Activated naive CD8-positive, alpha-beta T cell treated with anti-CD3 and anti-CD28 coated beads, Interleukin-2, amount 10 ng/mL, durations not matched to agents 7 days and 5 days (primary cell): ENCODE results near the gene NLRC5. TPM values are rescaled to one million over a fixed set of nuclear protein-coding genes. Genes with fewer than 3 reads are reported as not detected.

Experiments used
- ATAC-seq: fragments of 150-1000 bp; cut with Tn5 transposase; one replicate; pipeline ENCODE4 v1.10.0; 2021; ENCODE audit warnings: low read depth, moderate library complexity
- POLR2A ChIA-PET: fragments of 350-600 bp; sonication (Branson Sonifier 250); formaldehyde crosslinking; loops from one replicate; lab custom pipeline; 2021; ENCODE audit warnings: antibody characterized with exemption; lab: Charles Lee
- DNase-seq: peaks from one replicate; pipeline ENCODE4 v3.0.0; 2021
- H3K27ac Mint-ChIP-seq: one replicate; pipeline ENCODE4 v1.8.0; 2022; ENCODE audit warnings: mild to moderate bottlenecking, mixed read lengths
- H3K27me3 Mint-ChIP-seq: one replicate; pipeline ENCODE4 v1.8.0; 2022; ENCODE audit warnings: mild to moderate bottlenecking, moderate library complexity, mixed read lengths
- H3K36me3 Mint-ChIP-seq: one replicate; pipeline ENCODE4 v1.8.0; 2021; ENCODE audit warnings: mild to moderate bottlenecking, mixed read lengths
- H3K4me1 Mint-ChIP-seq: one replicate; pipeline ENCODE4 v1.8.0; 2021; ENCODE audit warnings: mixed read lengths
- H3K4me3 Mint-ChIP-seq: one replicate; pipeline ENCODE4 v1.8.0; 2022; ENCODE audit warnings: mild to moderate bottlenecking, moderate library complexity, mixed read lengths
- H3K9me3 Mint-ChIP-seq: one replicate; pipeline ENCODE4 v1.8.0; 2021; ENCODE audit warnings: mixed read lengths
- total RNA-seq, 2 experiments: library from RNA; stranded (reverse); gene quantifications; one replicate each; pipeline ENCODE4 v1.2.3, GENCODE V29; 2021

The NLRC5 gene
- total RNA-seq, 2 experiments from 2014 or later = 401 to 414 TPM

GRCh38 chr16:56948234-56948633, 41.1 kb upstream of the NLRC5 start:
- no peak for DNase-seq
- no peak overlapping the region for H3K27ac Mint-ChIP-seq
- no peaks in the 10 kb centered on the region for H3K9me3 Mint-ChIP-seq
- ATAC-seq = no peak
- POLR2A ChIA-PET = interaction anchor here (0.9 kb wide), 1 partner anchor 17 kb away, joined by 4 read pairs; no protein-coding TSS in a partner anchor
- no peaks in the 10 kb centered on the region for H3K27me3 Mint-ChIP-seq
- H3K4me3 Mint-ChIP-seq = no peak overlapping the region
- peaks cover 14% of the 10 kb centered on the region for H3K4me1 Mint-ChIP-seq
- H3K36me3 Mint-ChIP-seq = peaks cover 5% of the 10 kb centered on the region

GRCh38 chr16:56950051-56950450, 39.3 kb upstream of the NLRC5 start:
- H3K4me1 Mint-ChIP-seq = peaks cover 12% of the 10 kb centered on the region
- POLR2A ChIA-PET = interaction anchor here (0.8 kb wide), 1 partner anchor 18 kb away, joined by 3 read pairs; the partner anchor contains the start of gene HERPUD1
- ATAC-seq = no peak
- peaks cover 2% of the 10 kb centered on the region for H3K36me3 Mint-ChIP-seq
- DNase-seq = no peak
- H3K27ac Mint-ChIP-seq = peak overlapping the region; percentile 47
- no peaks in the 10 kb centered on the region for H3K9me3 Mint-ChIP-seq
- no peaks in the 10 kb centered on the region for H3K27me3 Mint-ChIP-seq
- H3K4me3 Mint-ChIP-seq = no peak overlapping the region

- Mint-ChIP-seq H3K4me1 (peaks cover 12% of the 10 kb centered on the region), H3K4me3 (no peak overlapping the region), H3K27ac (peak overlapping the region; percentile 47), H3K36me3 (no peaks in the 10 kb centered on the region), H3K9me3 (no peaks in the 10 kb centered on the region), H3K27me3 (no peaks in the 10 kb centered on the region)
- ATAC-seq = no peak
- no peak for DNase-seq
- POLR2A ChIA-PET = interaction anchor here (0.8 kb wide), 2 partner anchors 19 to 87 kb away, joined by 3 read pairs; partner anchors contain the start of gene HERPUD1
Observed at GRCh38 chr16:56950455-56950854, 38.9 kb upstream of the NLRC5 start.

GRCh38 chr16:56950881-56951771, 38.2 kb upstream of the NLRC5 start:
- peak; percentile 96 for ATAC-seq
- H3K36me3 Mint-ChIP-seq = no peaks in the 10 kb centered on the region
- H3K27ac Mint-ChIP-seq = peak overlapping the region; percentile 47
- DNase-seq = peak; percentile 74
- H3K4me3 Mint-ChIP-seq = no peak overlapping the region
- peaks cover 12% of the 10 kb centered on the region for H3K4me1 Mint-ChIP-seq
- POLR2A ChIA-PET = interaction anchor here (0.6 to 2.3 kb wide), 3 partner anchors 14 to 88 kb away, joined by 3 to 9 read pairs (median 3); partner anchors contain the start of gene HERPUD1
- no peaks in the 10 kb centered on the region for H3K27me3 Mint-ChIP-seq
- H3K9me3 Mint-ChIP-seq = no peaks in the 10 kb centered on the region

GRCh38 chr16:56953006-56953405, 36.4 kb upstream of the NLRC5 start:
- no peak overlapping the region for H3K27ac Mint-ChIP-seq
- POLR2A ChIA-PET = interaction anchor here (2.3 kb wide), 1 partner anchor 21 kb away, joined by 9 read pairs; the partner anchor contains the start of gene HERPUD1

GRCh38 chr16:56956076-56956475, 33.3 kb upstream of the NLRC5 start:
- H3K36me3 Mint-ChIP-seq = no peaks in the 10 kb centered on the region
- POLR2A ChIA-PET = no interaction called here
- no peak overlapping the region for H3K4me3 Mint-ChIP-seq
- ATAC-seq (no peak), DNase-seq (no peak)
- H3K9me3 Mint-ChIP-seq = no peaks in the 10 kb centered on the region
- H3K27me3 Mint-ChIP-seq = peaks cover 11% of the 10 kb centered on the region
- peaks cover 5% of the 10 kb centered on the region for H3K4me1 Mint-ChIP-seq
- H3K27ac Mint-ChIP-seq = no peak overlapping the region

More at GRCh38 chr16:56953006-56953405, 36.4 kb upstream of the NLRC5 start:
- Mint-ChIP-seq H3K27me3 (no peaks in the 10 kb centered on the region), H3K9me3 (no peaks in the 10 kb centered on the region), H3K4me3 (no peak overlapping the region), H3K36me3 (no peaks in the 10 kb centered on the region), H3K4me1 (peaks cover 12% of the 10 kb centered on the region)
- DNase-seq = no peak
- ATAC-seq = no peak

- no peak overlapping the region for H3K27ac Mint-ChIP-seq
- no peaks in the 10 kb centered on the region for H3K9me3 Mint-ChIP-seq
- H3K4me1 Mint-ChIP-seq = no peaks in the 10 kb centered on the region
- POLR2A ChIA-PET = no interaction called here
- peaks cover 11% of the 10 kb centered on the region for H3K27me3 Mint-ChIP-seq
- H3K4me3 Mint-ChIP-seq = no peak overlapping the region
- ATAC-seq = no peak
- no peak for DNase-seq
- no peaks in the 10 kb centered on the region for H3K36me3 Mint-ChIP-seq
Observed at GRCh38 chr16:56956756-56957155, 32.6 kb upstream of the NLRC5 start.

GRCh38 chr16:56960681-56961281, 28.6 kb upstream of the NLRC5 start:
- H3K27ac Mint-ChIP-seq = no peak overlapping the region
- no peak for DNase-seq
- H3K27me3 Mint-ChIP-seq = peaks cover 11% of the 10 kb centered on the region
- H3K9me3 Mint-ChIP-seq = no peaks in the 10 kb centered on the region
- peaks cover 16% of the 10 kb centered on the region for H3K4me1 Mint-ChIP-seq
- H3K36me3 Mint-ChIP-seq = no peaks in the 10 kb centered on the region
- H3K4me3 Mint-ChIP-seq = no peak overlapping the region
- ATAC-seq = no peak
- POLR2A ChIA-PET = no interaction called here

GRCh38 chr16:56961386-56961785, 28.0 kb upstream of the NLRC5 start:
- Mint-ChIP-seq H3K9me3 (no peaks in the 10 kb centered on the region), H3K27ac (no peak overlapping the region), H3K4me3 (no peak overlapping the region), H3K27me3 (peaks cover 11% of the 10 kb centered on the region), H3K4me1 (peaks cover 21% of the 10 kb centered on the region), H3K36me3 (no peaks in the 10 kb centered on the region)
- no peak for ATAC-seq
- POLR2A ChIA-PET = no interaction called here
- DNase-seq = no peak

- POLR2A ChIA-PET = no interaction called here
- H3K4me3 Mint-ChIP-seq = no peak within 1 kb of the TSS
- ATAC-seq (no peak), DNase-seq (no peak)
- no peak within 1 kb of the TSS for H3K27ac Mint-ChIP-seq
- peaks cover 11% of the 10 kb centered on the region for H3K27me3 Mint-ChIP-seq
- H3K4me1 Mint-ChIP-seq = peaks cover 21% of the 10 kb centered on the region
- no peaks in the 10 kb centered on the region for H3K9me3 Mint-ChIP-seq
- no peaks in the 10 kb centered on the region for H3K36me3 Mint-ChIP-seq
Observed at GRCh38 chr16:56961851-56962281, 27.5 kb upstream of the NLRC5 start, which contains the start of gene CETP. TSS of gene CETP (plus strand) at chr16:56961950. CDS start at chr16:56961980, 30 bp downstream.

GRCh38 chr16:56964243-56965148, 24.9 kb upstream of the NLRC5 start:
- POLR2A ChIA-PET = interaction anchor here (1.2 to 3.3 kb wide), 4 partner anchors 25 to 120 kb away, joined by 3 to 26 read pairs (median 11); partner anchors contain the start of gene NLRC5
- peak; percentile 99 for DNase-seq
- H3K4me3 Mint-ChIP-seq = no peak overlapping the region
- H3K9me3 Mint-ChIP-seq = no peaks in the 10 kb centered on the region
- H3K36me3 Mint-ChIP-seq = no peaks in the 10 kb centered on the region
- ATAC-seq = peak; percentile 79
- H3K27me3 Mint-ChIP-seq = peaks cover 7% of the 10 kb centered on the region
- peaks cover 21% of the 10 kb centered on the region for H3K4me1 Mint-ChIP-seq
- peak overlapping the region; percentile 87 for H3K27ac Mint-ChIP-seq
